Measurements from ENCODE around the gene NPC2. TPM values are rescaled to one million over a fixed set of nuclear protein-coding genes. Genes with fewer than 3 reads are reported as not detected.

The NPC2 gene
- total RNA-seq, 2 donors from 2014 or later, result 625 to 762 TPM

DNA sequence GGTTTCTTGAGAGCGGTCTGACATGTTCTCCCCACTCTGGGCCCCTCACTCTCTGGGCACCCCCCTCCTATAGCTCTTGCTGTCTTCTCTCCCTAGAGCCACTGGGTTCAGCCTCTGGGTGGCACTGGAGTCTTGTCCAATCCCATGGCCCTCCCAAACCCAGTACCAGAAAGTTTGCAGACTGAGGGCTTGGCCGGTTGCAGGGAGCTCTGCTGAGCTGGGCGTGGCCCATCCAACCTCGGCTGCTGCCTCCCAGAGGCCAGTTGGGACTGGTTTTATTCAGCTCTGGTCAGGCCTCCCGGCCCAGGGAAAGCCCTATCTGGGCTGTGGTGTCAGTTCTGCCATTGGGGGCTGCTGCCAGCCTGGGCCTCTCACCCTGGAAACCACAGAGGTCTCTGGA lies 38.4 kb upstream of the NPC2 start:
- intact Hi-C loops (cut with DNase I), result no loop called here

DNA sequence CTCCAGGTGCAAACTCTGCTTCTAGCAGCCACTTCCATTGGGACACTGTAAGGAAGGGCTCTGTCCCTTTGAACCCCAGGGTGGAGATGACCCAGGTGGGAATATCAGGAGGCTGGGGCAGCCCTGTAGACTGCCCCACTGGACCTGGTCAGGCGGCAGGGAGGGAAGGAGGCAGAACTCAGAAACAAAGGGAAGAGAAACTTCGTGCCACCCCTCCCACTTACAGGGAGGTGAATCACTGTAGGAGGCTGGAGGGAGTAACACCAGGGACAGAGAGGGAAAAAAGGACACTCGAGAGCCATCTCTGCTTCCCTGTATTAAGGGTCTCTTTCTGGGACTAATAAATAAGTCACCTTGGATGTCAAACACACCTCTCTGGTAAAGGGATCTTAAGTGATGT lies 37.9 kb upstream of the NPC2 start:
- H3K27ac ChIP-seq, result no peak overlapping the region
- 87% methylated on average over 3 of the region's 3 CpGs for WGBS
- TF ChIP-seq POLR2A (IDR thresholded peaks at IDR 0.05) (no peak), POLR2AphosphoS5 (IDR thresholded peaks at IDR 0.05) (no peak)
- TF ChIP-seq, protein P1, sequence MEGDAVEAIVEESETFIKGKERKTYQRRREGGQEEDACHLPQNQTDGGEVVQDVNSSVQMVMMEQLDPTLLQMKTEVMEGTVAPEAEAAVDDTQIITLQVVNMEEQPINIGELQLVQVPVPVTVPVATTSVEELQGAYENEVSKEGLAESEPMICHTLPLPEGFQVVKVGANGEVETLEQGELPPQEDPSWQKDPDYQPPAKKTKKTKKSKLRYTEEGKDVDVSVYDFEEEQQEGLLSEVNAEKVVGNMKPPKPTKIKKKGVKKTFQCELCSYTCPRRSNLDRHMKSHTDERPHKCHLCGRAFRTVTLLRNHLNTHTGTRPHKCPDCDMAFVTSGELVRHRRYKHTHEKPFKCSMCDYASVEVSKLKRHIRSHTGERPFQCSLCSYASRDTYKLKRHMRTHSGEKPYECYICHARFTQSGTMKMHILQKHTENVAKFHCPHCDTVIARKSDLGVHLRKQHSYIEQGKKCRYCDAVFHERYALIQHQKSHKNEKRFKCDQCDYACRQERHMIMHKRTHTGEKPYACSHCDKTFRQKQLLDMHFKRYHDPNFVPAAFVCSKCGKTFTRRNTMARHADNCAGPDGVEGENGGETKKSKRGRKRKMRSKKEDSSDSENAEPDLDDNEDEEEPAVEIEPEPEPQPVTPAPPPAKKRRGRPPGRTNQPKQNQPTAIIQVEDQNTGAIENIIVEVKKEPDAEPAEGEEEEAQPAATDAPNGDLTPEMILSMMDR (IDR thresholded peaks at IDR 0.05), result no peak
- H3K27me3 ChIP-seq (replicated peaks; ENCODE audit: insufficient read depth), result no peaks in the 10 kb centered on the region
- intact Hi-C loops (cut with DNase I), result no loop called here
- H3K4me1 ChIP-seq (replicated peaks), result no peaks in the 10 kb centered on the region
- no peak overlapping the region for H3K4me3 ChIP-seq
- no peaks in the 10 kb centered on the region for H3K9me3 ChIP-seq
- DNase-seq (ENCODE audit: low spot score), result no peak
- H3K36me3 ChIP-seq, result no peaks in the 10 kb centered on the region

More for the DNA sequence above, 38.4 kb upstream of the NPC2 start:
- Histone ChIP-seq H3K4me1 (replicated peaks) (no peaks in the 10 kb centered on the region), H3K27ac (no peak overlapping the region), H3K36me3 (no peaks in the 10 kb centered on the region), H3K4me3 (no peak overlapping the region), H3K27me3 (replicated peaks; ENCODE audit: insufficient read depth) (no peaks in the 10 kb centered on the region), H3K9me3 (no peaks in the 10 kb centered on the region)
- 41% methylated on average over 5 of the region's 5 CpGs for WGBS
- no peak for DNase-seq (ENCODE audit: low spot score)
- TF ChIP-seq, protein P1 (IDR thresholded peaks at IDR 0.05), result peak in 2 of 4 experiments; percentile 15 to 29
- no peak for TF ChIP-seq POLR2A (IDR thresholded peaks at IDR 0.05)

DNA sequence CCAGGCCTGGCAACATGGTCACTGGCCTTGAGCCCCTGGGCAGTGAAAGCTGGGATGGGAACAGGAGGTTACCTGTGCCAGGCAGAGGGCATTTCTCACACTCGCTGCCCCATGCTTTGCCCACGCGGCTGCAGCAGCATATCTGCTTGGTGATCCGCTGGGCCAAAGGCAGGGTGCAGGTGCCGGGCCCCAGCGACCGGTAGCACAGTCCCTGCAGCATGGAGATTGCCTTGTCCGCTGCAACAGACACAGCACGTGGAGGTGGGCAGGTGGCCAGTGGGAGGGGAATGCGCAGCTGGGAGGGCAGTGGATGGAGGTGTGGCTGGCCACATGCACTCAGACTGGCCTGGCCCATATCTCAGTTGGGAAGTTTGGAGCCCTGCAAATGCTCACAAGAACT lies 35.8 kb upstream of the NPC2 start:
- DNase-seq (ENCODE audit: low spot score), result no peak
- Histone ChIP-seq H3K36me3 (no peaks in the 10 kb centered on the region), H3K27ac (no peak overlapping the region), H3K27me3 (replicated peaks; ENCODE audit: insufficient read depth) (no peaks in the 10 kb centered on the region), H3K9me3 (no peaks in the 10 kb centered on the region), H3K4me1 (replicated peaks) (no peaks in the 10 kb centered on the region), H3K4me3 (no peak overlapping the region)
- intact Hi-C loops (cut with DNase I), result no loop called here
- no peak for TF ChIP-seq POLR2AphosphoS5 (IDR thresholded peaks at IDR 0.05)
- TF ChIP-seq, protein P1 (IDR thresholded peaks at IDR 0.05), result no peak
- 92% methylated on average over 10 of the region's 10 CpGs for whole genome bisulfite sequencing

DNA sequence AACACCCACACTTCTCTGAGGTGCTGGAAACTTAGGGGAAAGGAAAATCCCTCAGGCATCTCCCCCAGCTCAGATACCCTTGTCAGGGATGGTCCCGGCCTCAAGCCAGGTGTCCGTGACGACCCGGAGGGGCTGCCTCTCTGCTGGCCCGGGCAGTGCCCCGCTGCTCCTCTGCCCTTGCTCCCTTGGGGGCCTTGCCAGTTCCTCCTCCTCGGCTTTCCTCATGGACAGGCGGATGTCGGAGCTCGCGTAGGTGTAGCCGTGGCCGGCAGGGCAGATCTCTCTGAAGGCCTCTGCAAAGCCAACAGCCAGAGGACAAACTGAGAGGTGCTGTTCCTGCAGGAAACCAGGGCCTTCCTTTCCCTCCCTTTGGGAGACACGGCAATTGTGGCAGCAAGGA lies 35.3 kb upstream of the NPC2 start:
- H3K4me3 ChIP-seq, result no peak overlapping the region
- 89% methylated on average over 14 of the region's 14 CpGs for WGBS
- no peak for DNase-seq (ENCODE audit: low spot score)
- TF ChIP-seq POLR2AphosphoS5 (IDR thresholded peaks at IDR 0.05) (no peak), POLR2A (IDR thresholded peaks at IDR 0.05) (no peak)
- TF ChIP-seq, protein P1 (IDR thresholded peaks at IDR 0.05), result no peak
- no peaks in the 10 kb centered on the region for H3K27me3 ChIP-seq (replicated peaks; ENCODE audit: insufficient read depth)
- H3K36me3 ChIP-seq, result no peaks in the 10 kb centered on the region
- intact Hi-C loops (cut with DNase I), result no loop called here
- H3K4me1 ChIP-seq (replicated peaks), result no peaks in the 10 kb centered on the region
- H3K9me3 ChIP-seq, result no peaks in the 10 kb centered on the region
- H3K27ac ChIP-seq, result no peak overlapping the region

DNA sequence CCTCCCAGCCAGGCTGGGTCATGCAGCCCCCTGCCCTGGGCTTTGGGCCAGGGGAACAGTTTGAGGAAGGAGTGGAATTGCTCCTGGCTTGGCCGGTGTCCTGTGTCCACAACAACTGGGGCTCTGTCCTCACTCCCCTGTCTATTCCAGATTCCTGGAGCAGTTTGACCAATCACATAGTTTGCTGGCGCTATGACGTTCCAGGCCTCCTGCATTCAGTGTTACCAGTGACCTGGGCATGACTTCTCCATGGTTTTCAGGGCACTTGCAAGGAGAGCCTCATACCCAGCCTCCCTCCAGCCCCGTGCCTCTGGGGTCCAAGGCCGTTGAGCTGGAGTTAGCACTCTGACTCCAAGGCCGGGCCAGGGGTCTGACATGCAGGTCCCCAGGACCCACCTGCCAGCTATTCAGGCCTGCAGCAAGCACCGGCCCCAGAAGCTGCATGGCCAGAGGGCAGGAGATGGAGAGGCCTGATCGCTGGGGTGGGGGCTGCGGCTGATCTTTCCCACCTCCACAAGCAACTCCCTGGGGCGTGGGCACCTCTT lies 34.7 kb upstream of the NPC2 start:
- H3K27ac ChIP-seq, result no peak overlapping the region
- H3K4me3 ChIP-seq, result no peak overlapping the region
- 86% methylated on average over 10 of the region's 10 CpGs for WGBS
- intact Hi-C loops (cut with DNase I), result no loop called here
- no peak for DNase-seq (ENCODE audit: low spot score)
- no peaks in the 10 kb centered on the region for H3K27me3 ChIP-seq (replicated peaks; ENCODE audit: insufficient read depth)
- no peaks in the 10 kb centered on the region for H3K9me3 ChIP-seq
- TF ChIP-seq POLR2AphosphoS5 (IDR thresholded peaks at IDR 0.05), result no peak
- TF ChIP-seq, protein P1 (IDR thresholded peaks at IDR 0.05), result no peak
- no peak for TF ChIP-seq POLR2A (IDR thresholded peaks at IDR 0.05)
- H3K4me1 ChIP-seq (replicated peaks), result no peaks in the 10 kb centered on the region
- no peaks in the 10 kb centered on the region for H3K36me3 ChIP-seq
